ENCODE results near the gene SOX15.

DNA sequence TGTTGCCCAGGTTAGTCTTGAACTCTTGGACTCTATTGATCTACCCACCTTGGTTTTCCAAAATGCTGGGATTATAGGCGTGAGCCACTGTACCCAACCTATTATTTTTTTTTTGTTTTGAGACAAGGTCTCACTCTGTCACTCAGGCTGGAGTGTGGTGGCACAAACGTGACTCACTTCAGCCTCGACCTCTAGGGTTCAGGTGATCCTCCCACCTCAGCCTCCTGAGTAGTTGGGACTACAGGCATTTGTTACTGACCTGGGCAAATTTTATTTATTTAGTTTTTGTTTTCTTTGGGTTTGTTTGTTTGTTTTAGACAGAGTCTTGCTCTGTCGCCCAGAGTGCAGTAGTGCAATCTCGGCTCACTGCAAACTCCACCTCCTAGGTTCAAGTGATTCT, 33.8 kb upstream of the SOX15 start:
- TF ChIP-seq, protein P1, sequence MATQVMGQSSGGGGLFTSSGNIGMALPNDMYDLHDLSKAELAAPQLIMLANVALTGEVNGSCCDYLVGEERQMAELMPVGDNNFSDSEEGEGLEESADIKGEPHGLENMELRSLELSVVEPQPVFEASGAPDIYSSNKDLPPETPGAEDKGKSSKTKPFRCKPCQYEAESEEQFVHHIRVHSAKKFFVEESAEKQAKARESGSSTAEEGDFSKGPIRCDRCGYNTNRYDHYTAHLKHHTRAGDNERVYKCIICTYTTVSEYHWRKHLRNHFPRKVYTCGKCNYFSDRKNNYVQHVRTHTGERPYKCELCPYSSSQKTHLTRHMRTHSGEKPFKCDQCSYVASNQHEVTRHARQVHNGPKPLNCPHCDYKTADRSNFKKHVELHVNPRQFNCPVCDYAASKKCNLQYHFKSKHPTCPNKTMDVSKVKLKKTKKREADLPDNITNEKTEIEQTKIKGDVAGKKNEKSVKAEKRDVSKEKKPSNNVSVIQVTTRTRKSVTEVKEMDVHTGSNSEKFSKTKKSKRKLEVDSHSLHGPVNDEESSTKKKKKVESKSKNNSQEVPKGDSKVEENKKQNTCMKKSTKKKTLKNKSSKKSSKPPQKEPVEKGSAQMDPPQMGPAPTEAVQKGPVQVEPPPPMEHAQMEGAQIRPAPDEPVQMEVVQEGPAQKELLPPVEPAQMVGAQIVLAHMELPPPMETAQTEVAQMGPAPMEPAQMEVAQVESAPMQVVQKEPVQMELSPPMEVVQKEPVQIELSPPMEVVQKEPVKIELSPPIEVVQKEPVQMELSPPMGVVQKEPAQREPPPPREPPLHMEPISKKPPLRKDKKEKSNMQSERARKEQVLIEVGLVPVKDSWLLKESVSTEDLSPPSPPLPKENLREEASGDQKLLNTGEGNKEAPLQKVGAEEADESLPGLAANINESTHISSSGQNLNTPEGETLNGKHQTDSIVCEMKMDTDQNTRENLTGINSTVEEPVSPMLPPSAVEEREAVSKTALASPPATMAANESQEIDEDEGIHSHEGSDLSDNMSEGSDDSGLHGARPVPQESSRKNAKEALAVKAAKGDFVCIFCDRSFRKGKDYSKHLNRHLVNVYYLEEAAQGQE (IDR thresholded peaks at IDR 0.05; ENCODE audit: insufficient read depth in 1 of 2, low read depth in 2 of 2, low read length in 2 of 2), result no peak
- no peak for TF ChIP-seq POLR2AphosphoS5 (IDR thresholded peaks at IDR 0.05; ENCODE audit: low read depth, low read length)
- TF ChIP-seq TAF1 (IDR thresholded peaks at IDR 0.05; ENCODE audit: borderline replicate concordance, insufficient read depth, low read length), result no peak

Data from PFSK-1 (cell line).